ENCODE data around the gene RGS14. TPM values are rescaled to one million over a fixed set of nuclear protein-coding genes. Genes with fewer than 3 reads are reported as not detected.

The RGS14 gene
- total and polyA plus RNA-seq, 3 donors from 2014 or later, result 25.3 to 40.5 (median 39.2) TPM

- H3K36me3 ChIP-seq (ENCODE audit: low read depth, missing control alignments), result no peaks in the 10 kb centered on the region
- H3K4me1 ChIP-seq, result no peaks in the 10 kb centered on the region
- intact Hi-C loops (cut with DNase I; ENCODE audit: low total_unique reads), result no loop called here
- no peak for DNase-seq
- no peaks in the 10 kb centered on the region for H3K27me3 ChIP-seq
- no peaks in the 10 kb centered on the region for H3K9me3 ChIP-seq
- TF ChIP-seq POLR2A (IDR thresholded peaks at IDR 0.05), result no peak
- TF ChIP-seq CTCF (IDR thresholded peaks at IDR 0.05), result no peak
- WGBS, 2 donors, result 97 to 100% methylated on average over 2 to 7 of the region's 7 CpGs
- H3K27ac ChIP-seq, result no peak overlapping the region
- no peak overlapping the region for H3K4me3 ChIP-seq
These were observed 22.0 kb upstream of the RGS14 start for GRCh38 chr5:177335701-177336065.

- H3K36me3 ChIP-seq (ENCODE audit: low read depth, missing control alignments), result no peaks in the 10 kb centered on the region
- H3K4me1 ChIP-seq, result no peaks in the 10 kb centered on the region
- intact Hi-C loops (cut with DNase I; ENCODE audit: low total_unique reads), result no loop called here
- peak; percentile 42 for DNase-seq
- H3K4me3 ChIP-seq, result no peak overlapping the region
- 65 to 71% methylated on average over 12 of the region's 12 CpGs for WGBS, 2 donors
- TF ChIP-seq POLR2A (IDR thresholded peaks at IDR 0.05), result no peak
- peak in 1 of 3 experiments; percentile 14 for TF ChIP-seq CTCF (IDR thresholded peaks at IDR 0.05)
- H3K27me3 ChIP-seq, result no peaks in the 10 kb centered on the region
- no peak overlapping the region for H3K27ac ChIP-seq
- H3K9me3 ChIP-seq, result no peaks in the 10 kb centered on the region
These were observed 21.6 kb upstream of the RGS14 start for GRCh38 chr5:177336112-177336511.

DNA sequence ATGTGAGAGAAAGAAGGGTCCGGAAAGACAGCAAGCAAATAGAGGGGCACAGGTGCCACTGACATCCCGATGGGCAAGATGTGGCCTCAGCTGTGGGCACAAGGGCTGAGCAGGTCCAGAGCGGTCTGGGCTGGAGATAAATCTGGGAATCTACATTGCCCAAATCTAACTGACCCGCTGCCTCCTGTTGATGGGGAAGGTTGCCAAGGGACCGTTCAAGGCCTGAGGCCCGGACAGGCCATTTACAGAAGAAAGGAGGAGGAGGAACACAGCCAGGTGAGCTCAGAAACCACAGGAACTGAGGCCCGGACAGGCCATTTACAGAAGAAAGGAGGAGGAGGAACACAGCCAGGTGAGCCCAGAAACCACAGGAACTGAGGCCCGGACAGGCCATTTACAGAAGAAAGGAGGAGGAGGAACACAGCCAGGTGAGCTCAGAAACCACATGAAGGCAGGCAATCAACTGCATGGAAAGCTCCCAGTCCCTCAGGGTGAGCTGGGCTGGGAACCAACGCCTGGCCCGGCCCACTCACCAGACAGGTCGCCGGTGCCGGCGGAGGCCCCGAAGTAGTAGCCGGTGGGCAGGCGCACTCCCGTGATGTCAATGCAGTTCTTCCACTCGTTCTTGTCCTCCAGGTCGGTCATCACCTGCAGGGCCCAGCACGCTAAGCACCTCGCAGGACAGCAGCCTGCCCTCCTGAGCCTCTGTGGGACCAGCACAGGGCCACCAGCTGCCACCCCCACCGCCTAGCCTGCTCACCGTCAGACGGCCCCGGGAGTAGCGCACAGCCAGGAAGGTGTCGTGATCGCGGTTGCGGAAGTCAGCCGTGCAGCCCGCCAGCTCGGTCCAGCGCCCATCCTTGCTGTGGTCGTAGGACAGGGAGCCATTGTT is 20.9 kb upstream of the RGS14 start:
- no peaks in the 10 kb centered on the region for H3K36me3 ChIP-seq (ENCODE audit: low read depth, missing control alignments)
- H3K27me3 ChIP-seq, result no peaks in the 10 kb centered on the region
- no peak for TF ChIP-seq CTCF (IDR thresholded peaks at IDR 0.05)
- no peak for TF ChIP-seq POLR2A (IDR thresholded peaks at IDR 0.05)
- no peaks in the 10 kb centered on the region for H3K9me3 ChIP-seq
- no peaks in the 10 kb centered on the region for H3K4me1 ChIP-seq
- H3K4me3 ChIP-seq, result no peak overlapping the region
- intact Hi-C loops (cut with DNase I; ENCODE audit: low total_unique reads), result no loop called here
- no peak for DNase-seq
- no peak overlapping the region for H3K27ac ChIP-seq
- WGBS, 2 donors, result 88 to 92% methylated on average over 15 to 36 of the region's 36 CpGs

DNA sequence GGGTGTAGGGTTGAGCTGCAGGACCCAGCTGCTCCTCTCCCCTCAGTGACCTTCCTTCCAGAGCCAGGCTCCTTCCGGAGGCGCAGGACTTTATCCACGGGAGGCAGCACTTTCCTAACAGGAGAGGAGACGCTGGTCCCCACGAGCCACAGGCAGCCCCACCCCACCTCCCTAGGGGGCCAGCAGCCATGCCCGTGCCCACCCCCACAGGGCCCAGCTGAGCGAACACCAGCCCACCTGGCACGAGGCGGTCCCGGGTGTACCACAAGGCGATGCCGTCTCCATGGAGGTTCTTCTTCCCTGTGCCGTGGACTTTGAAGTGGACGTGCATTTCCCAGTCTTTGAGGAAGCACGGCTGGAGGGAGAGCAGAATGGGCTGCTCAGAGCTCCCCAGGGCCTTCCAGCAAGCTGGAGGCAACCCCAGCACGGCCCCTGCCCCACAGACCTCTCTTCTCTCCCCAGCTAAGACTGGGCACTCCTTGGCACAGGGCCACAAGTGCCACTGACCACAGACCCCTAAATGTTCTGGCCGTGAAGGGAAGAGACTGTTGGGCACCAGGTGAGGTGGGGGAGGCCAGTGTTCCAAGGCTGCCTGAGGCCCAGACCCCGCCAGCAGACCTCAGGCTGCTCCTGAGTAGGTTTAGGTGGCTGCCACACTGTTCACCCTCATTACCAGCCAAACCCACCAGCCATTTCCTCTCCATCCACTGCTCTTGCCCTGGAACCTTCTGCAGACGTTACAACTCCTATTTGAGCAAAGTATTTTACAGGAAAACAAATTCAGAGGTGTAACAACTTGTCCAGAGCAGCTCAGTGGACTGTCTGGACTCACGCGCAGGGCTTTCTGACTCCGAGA is 19.2 kb upstream of the RGS14 start:
- no peak for TF ChIP-seq CTCF (IDR thresholded peaks at IDR 0.05)
- TF ChIP-seq POLR2A (IDR thresholded peaks at IDR 0.05), result no peak
- Histone ChIP-seq H3K9me3 (no peaks in the 10 kb centered on the region), H3K4me1 (no peaks in the 10 kb centered on the region), H3K4me3 (no peak overlapping the region), H3K27ac (no peak overlapping the region), H3K27me3 (no peaks in the 10 kb centered on the region), H3K36me3 (ENCODE audit: low read depth, missing control alignments) (no peaks in the 10 kb centered on the region)
- intact Hi-C loops (cut with DNase I; ENCODE audit: low total_unique reads), result no loop called here
- 85 to 87% methylated on average over 11 to 21 of the region's 22 CpGs for WGBS, 2 donors
- DNase-seq, result no peak

All from testis (tissue), 3 donors.